H1 (cell line): ENCODE measurements around the gene PRSS36. TPM values are rescaled to one million over a fixed set of nuclear protein-coding genes. Genes with fewer than 3 reads are reported as not detected.

Experiments
- CTCF ChIA-PET: fragments of 300-600 bp; sonication (Branson Sonifier 250); formaldehyde crosslinking; loops from one replicate; lab custom pipeline; 2021; ENCODE audit not compliant: partially characterized antibody; lab: Charles Lee
- POLR2A ChIA-PET: fragments of 300-600 bp; sonication (Branson Sonifier 250); formaldehyde crosslinking; loops from one replicate; lab custom pipeline; 2021; ENCODE audit warnings: inconsistent platforms; ENCODE audit not compliant: partially characterized antibody; lab: Charles Lee
- DNase-seq, 2 experiments: peaks; one replicate each; pipeline versions ENCODE4 v3.0.0 to v3.0.0-alpha.2; 2010 to 2022; ENCODE audit warnings: low spot score in 2 of 2, low read depth in 1 of 2, mixed read lengths in 1 of 2
- FAIRE-seq: peaks from 2 replicates; lab custom pipeline; 2011; peaks lifted over from hg19 to GRCh38; lab: Jason Lieb, UNC
- H2AFZ ChIP-seq: 2 replicates; pipeline ENCODE4 v1.8.1; 2012; ENCODE audit warnings: low read length, inconsistent platforms
- H2AK5ac ChIP-seq: 2 replicates; pipeline ENCODE4 v1.6.1; 2013; ENCODE audit warnings: low read depth, low read length
- H2BK120ac ChIP-seq: replicated peaks from 2 replicates; pipeline ENCODE3; 2013; ENCODE audit warnings: low read depth, low read length, inconsistent platforms
- H2BK12ac ChIP-seq: 2 replicates; pipeline ENCODE4 v1.6.1; 2013; ENCODE audit warnings: low read depth, low read length
- H2BK15ac ChIP-seq: 2 replicates; pipeline ENCODE4 v1.6.1; 2013; ENCODE audit warnings: low read length
- H2BK20ac ChIP-seq: 2 replicates; pipeline ENCODE4 v1.6.1; 2013; ENCODE audit warnings: low read length
- H2BK5ac ChIP-seq: 2 replicates; pipeline ENCODE4 v1.6.1; 2013; ENCODE audit warnings: low read depth, low read length
- H3K14ac ChIP-seq: 2 replicates; pipeline ENCODE4 v1.6.1; 2013; ENCODE audit warnings: inconsistent platforms; ENCODE audit not compliant: insufficient read length
- H3K18ac ChIP-seq: 2 replicates; pipeline ENCODE4 v1.6.1; 2013; ENCODE audit warnings: low read length; ENCODE audit errors: extremely low read depth
- H3K23ac ChIP-seq: 2 replicates; pipeline ENCODE4 v1.6.1; 2013; ENCODE audit warnings: inconsistent platforms; ENCODE audit not compliant: insufficient read length
- H3K23me2 ChIP-seq: 2 replicates; pipeline ENCODE4 v1.6.1; 2013; ENCODE audit warnings: low read depth, low read length
- H3K27ac ChIP-seq: 2 replicates; pipeline ENCODE4 v1.6.1; 2011; ENCODE audit warnings: low read depth, low read length, inconsistent platforms
- H3K27me3 ChIP-seq, 4 experiments: replicated peaks in 1 of 4; 1 replicate in 1 of 4; 2 replicates in 3 of 4; pipeline versions ENCODE4 v1.6.1 to v1.8.1; 2011 to 2013; ENCODE audit warnings: low read length in 3 of 4, mild to moderate bottlenecking in 3 of 4, inconsistent platforms in 2 of 4, mixed read lengths in 2 of 4, moderate library complexity in 1 of 4; ENCODE audit not compliant: control insufficient read depth in 3 of 4, insufficient read depth in 3 of 4; ENCODE audit errors: extremely low read depth in 1 of 4
- H3K36me3 ChIP-seq, 4 experiments: 2 replicates each; pipeline versions ENCODE4 v1.6.1 to v1.8.1; 2011 to 2013; ENCODE audit warnings: mild to moderate bottlenecking in 4 of 4, low read length in 3 of 4, moderate library complexity in 2 of 4, control low read depth in 1 of 4, inconsistent platforms in 1 of 4; ENCODE audit not compliant: insufficient read depth in 4 of 4, control insufficient read depth in 2 of 4
- H3K4ac ChIP-seq: replicated peaks from 2 replicates; pipeline ENCODE3; 2013; ENCODE audit warnings: low read length, low read depth, mixed read lengths, inconsistent platforms; ENCODE audit not compliant: insufficient read length
- H3K4me1 ChIP-seq, 4 experiments: replicated peaks in 1 of 4; 1 replicate in 1 of 4; 2 replicates in 3 of 4; pipeline versions ENCODE4 v1.6.1 to v1.8.1; 2011 to 2013; ENCODE audit warnings: low read length in 3 of 4, inconsistent platforms in 2 of 4, mixed read lengths in 1 of 4; ENCODE audit not compliant: insufficient read depth in 4 of 4, control insufficient read depth in 3 of 4
- H3K4me2 ChIP-seq, 2 experiments: 2 replicates each; pipeline versions ENCODE4 v1.6.1 to v1.8.1; 2011 to 2013; ENCODE audit warnings: low read depth in 2 of 2, low read length in 2 of 2, control low read depth in 1 of 2, inconsistent platforms in 1 of 2, mild to moderate bottlenecking in 1 of 2; ENCODE audit not compliant: insufficient read depth in 1 of 2
- H3K4me3 ChIP-seq, 4 experiments: fragments of 200-600, 300-600 bp in 1 of 4; sonication (generic), shearing (Covaris generic), sonication (Bioruptor Twin) in 1 of 4; 2 replicates each; pipeline versions ENCODE4 v1.5.1 to v1.8.1; 2011 to 2016; ENCODE audit warnings: low read length in 4 of 4, low read depth in 3 of 4, control low read depth in 2 of 4, inconsistent platforms in 2 of 4, mild to moderate bottlenecking in 2 of 4, mixed read lengths in 1 of 4, moderate library complexity in 1 of 4; ENCODE audit not compliant: insufficient read depth in 2 of 4; ENCODE audit errors: extremely low read depth in 1 of 4
- H3K56ac ChIP-seq: replicated peaks from 2 replicates; pipeline ENCODE3; 2013; ENCODE audit warnings: low read depth, mild to moderate bottlenecking, mixed read lengths, low read length, inconsistent platforms; ENCODE audit not compliant: insufficient read length
- H3K79me1 ChIP-seq: 2 replicates; pipeline ENCODE4 v1.6.1; 2013; ENCODE audit warnings: low read depth, low read length, control low read depth
- H3K79me2 ChIP-seq, 2 experiments: 2 replicates each; pipeline versions ENCODE4 v1.6.1 to v1.8.1; 2012 to 2013; ENCODE audit warnings: low read length in 2 of 2, mild to moderate bottlenecking in 2 of 2, inconsistent platforms in 1 of 2; ENCODE audit not compliant: insufficient read depth in 2 of 2, control insufficient read depth in 1 of 2
- H3K9ac ChIP-seq, 4 experiments: replicated peaks in 1 of 4; 1 replicate in 1 of 4; 2 replicates in 3 of 4; pipeline versions ENCODE4 v1.6.1 to v1.8.1; 2011 to 2013; ENCODE audit warnings: low read depth in 3 of 4, low read length in 3 of 4, control low read depth in 2 of 4, mild to moderate bottlenecking in 2 of 4, moderate library complexity in 2 of 4, inconsistent platforms in 1 of 4; ENCODE audit errors: extremely low read depth in 1 of 4
- H3K9me3 ChIP-seq, 2 experiments: 2 replicates each; pipeline versions ENCODE4 v1.6.1 to v1.8.1; 2012 to 2013; ENCODE audit warnings: mild to moderate bottlenecking in 2 of 2, moderate library complexity in 2 of 2, control low read depth in 1 of 2, inconsistent platforms in 1 of 2, low read depth in 1 of 2, low read length in 1 of 2, mixed read lengths in 1 of 2; ENCODE audit not compliant: insufficient read depth in 2 of 2
- H4K20me1 ChIP-seq, 2 experiments: replicated peaks in 1 of 2; 2 replicates each; pipeline versions ENCODE3 to v1.8.1; 2011 to 2013; ENCODE audit warnings: inconsistent platforms in 2 of 2, low read length in 2 of 2, mild to moderate bottlenecking in 1 of 2; ENCODE audit not compliant: insufficient read depth in 2 of 2, control insufficient read depth in 1 of 2
- H4K5ac ChIP-seq: 2 replicates; pipeline ENCODE4 v1.6.1; 2013; ENCODE audit warnings: low read length, low read depth, mixed read lengths, inconsistent platforms; ENCODE audit not compliant: insufficient read length
- H4K8ac ChIP-seq: 2 replicates; pipeline ENCODE4 v1.8.0; 2013; ENCODE audit warnings: mild to moderate bottlenecking, moderate library complexity, low read length, inconsistent platforms; ENCODE audit not compliant: insufficient read depth; ENCODE audit errors: extremely low read depth
- H4K91ac ChIP-seq: replicated peaks from 2 replicates; pipeline ENCODE3; 2013; ENCODE audit warnings: low read length, mixed read lengths, inconsistent platforms; ENCODE audit not compliant: insufficient read length
- BACH1 ChIP-seq: IDR thresholded peaks from 2 replicates; pipeline ENCODE4 v1.6.1; 2012; ENCODE audit warnings: low read length, improper control_type of control experiment
- E2F6 ChIP-seq: IDR thresholded peaks from 2 replicates; pipeline ENCODE4 v1.6.1; 2012; ENCODE audit warnings: inconsistent platforms
- KDM4A ChIP-seq: IDR thresholded peaks from one replicate; pipeline ENCODE4 v1.7.1; 2012; ENCODE audit warnings: low read depth, mild to moderate bottlenecking, moderate library complexity, low read length, inconsistent platforms; ENCODE audit not compliant: severe bottlenecking
- POLR2AphosphoS5 ChIP-seq: IDR thresholded peaks from 2 replicates; pipeline ENCODE4 v1.6.1; 2011; ENCODE audit warnings: low read depth, low read length
- RBBP5 ChIP-seq: IDR thresholded peaks from 2 replicates; pipeline ENCODE4 v1.7.1; 2012; ENCODE audit warnings: low read depth, mild to moderate bottlenecking, inconsistent platforms, low read length, moderate library complexity, borderline replicate concordance
- SP2 ChIP-seq: IDR thresholded peaks from 2 replicates; pipeline ENCODE4 v1.6.1; 2012; ENCODE audit warnings: mild to moderate bottlenecking, low read length, inconsistent platforms
- WGBS, 2 experiments: shearing (Covaris generic) in 1 of 2; methylation state at CpG; one replicate each; pipeline versions ENCODE4 v1.1.6 to v1.1.7; 2013 to 2015; ENCODE audit warnings: low lambda C conversion rate in 2 of 2, mixed read lengths in 2 of 2, inconsistent platforms in 1 of 2, low coverage in 1 of 2, missing lambda C conversion rate in 1 of 2; ENCODE audit not compliant: insufficient replicate concordance in 2 of 2, insufficient coverage in 1 of 2, insufficient read length in 1 of 2; ENCODE audit errors: extremely low coverage in 1 of 2, missing lambda C conversion rate in 1 of 2; 5-methylcytosine and 5-hydroxymethylcytosine counted together
- polyA plus RNA-seq, 7 experiments: library from polyadenylated mRNA; depleted of rRNA in 3 of 7; stranded (reverse) in 5 of 7; unstranded in 2 of 7; fragments of >200 nt in 5 of 7; fragments of 200-250 nt in 2 of 7; gene quantifications; 1 replicate in 5 of 7; 2 replicates in 1 of 7; 4 replicates in 1 of 7; pipeline versions ENCODE4 v1.2.1 to v1.2.3, GENCODE V29; 2011 to 2013; ENCODE audit warnings: missing spikeins in 2 of 7, mixed read lengths in 2 of 7
- total RNA-seq: library from RNA; stranded (reverse); fragmentation: NEBNext Ultra II Directional; extraction: Animal tissue kit (Norgen Biotek cat#: 25700); gene quantifications from 2 replicates; pipeline ENCODE4 v1.2.1, GENCODE V29; 2021

Gene PRSS36
- total and polyA plus RNA-seq, 2 of the 8 experiments (the other 6 are each of a cell fraction or from before 2014, with no cell fraction given): 1.3 to 1.9 TPM

DNA sequence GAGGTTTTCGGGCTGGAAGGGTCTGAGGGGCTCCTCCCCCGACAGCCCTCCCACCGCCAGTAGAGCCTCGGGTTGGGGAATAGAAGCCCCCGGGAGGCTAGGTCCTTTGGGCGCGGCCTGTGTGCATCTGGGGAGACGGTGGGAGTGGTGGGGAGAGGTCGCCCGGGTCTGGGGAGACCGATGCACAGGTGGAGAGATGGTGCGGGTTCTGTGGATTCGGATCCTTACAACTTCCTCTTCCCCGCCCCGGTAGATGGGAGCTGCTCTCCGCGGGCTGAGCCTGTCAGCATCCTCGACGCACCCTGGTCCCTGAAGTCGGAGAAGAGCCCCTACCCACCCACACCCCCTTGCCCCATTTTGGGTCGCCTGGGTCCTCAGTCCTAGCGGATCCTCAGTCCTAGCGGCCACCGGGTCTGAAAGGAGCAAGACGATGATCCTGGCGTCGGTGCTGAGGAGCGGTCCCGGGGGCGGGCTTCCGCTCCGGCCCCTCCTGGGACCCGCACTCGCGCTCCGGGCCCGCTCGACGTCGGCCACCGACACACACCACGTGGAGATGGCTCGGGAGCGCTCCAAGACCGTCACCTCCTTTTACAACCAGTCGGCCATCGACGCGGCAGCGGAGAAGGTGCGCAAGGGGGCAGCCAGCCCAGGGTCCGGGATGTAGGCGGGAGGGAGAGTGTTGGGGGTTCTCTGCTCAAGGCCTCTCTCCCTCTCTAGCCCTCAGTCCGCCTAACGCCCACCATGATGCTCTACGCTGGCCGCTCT, 40.9 kb downstream of the PRSS36 start:
- CTCF ChIA-PET: interaction anchor here (1.0 to 3.1 kb wide), 4 partner anchors 8 to 33 kb away, joined by 3 to 8 read pairs (median 3); partner anchors contain the start of gene KAT8
- H3K27ac ChIP-seq: no peak overlapping the region

More for the DNA sequence above, 40.9 kb downstream of the PRSS36 start:
- H3K36me3 ChIP-seq: peaks cover 2 to 18% (median 12%) of the 10 kb centered on the region in 4 experiments; a peak in 5 of 8 replicates
- no peak overlapping the region for H2BK5ac ChIP-seq
- H3K79me1 ChIP-seq: no peaks in the 10 kb centered on the region; the same call in 1 of the 2 replicates
- H3K9me3 ChIP-seq: no peaks in the 10 kb centered on the region
- H3K4me3 ChIP-seq: peak overlapping the region; percentile 61 to 87 (median 70)
- no peak overlapping the region for H4K5ac ChIP-seq
- H3K4me2 ChIP-seq: peak overlapping the region; percentile 60 to 77
- peaks cover 0 to 5% (median 2%) of the 10 kb centered on the region in 4 experiments; a peak in 1 of 7 replicates for H3K4me1 ChIP-seq
- H2AK5ac ChIP-seq: no peak overlapping the region
- no peak overlapping the region for H3K56ac ChIP-seq
- no peak overlapping the region for H3K14ac ChIP-seq
- no peak overlapping the region; the same call in 1 of the 2 replicates for H3K18ac ChIP-seq
- FAIRE-seq: no peak
- H2BK20ac ChIP-seq: no peak overlapping the region
- DNase-seq: no peak
- no peak for TF ChIP-seq POLR2AphosphoS5
- TF ChIP-seq E2F6: peak; percentile 50; the same call in 1 of the 2 replicates
- no peak for TF ChIP-seq RBBP5
- TF ChIP-seq KDM4A: peak; percentile 54
- no peak for TF ChIP-seq BACH1
- no peak for TF ChIP-seq SP2
- 49% methylated on average over 53 of the region's 57 CpGs; no CpG with 5 or more reads in 1 of the 2 experiments for WGBS, 2 experiments
- no peaks in the 10 kb centered on the region for H3K79me2 ChIP-seq
- H3K9ac ChIP-seq: no peak overlapping the region
- H4K8ac ChIP-seq: peak overlapping the region; percentile 28
- H3K23me2 ChIP-seq: peaks cover 8% of the 10 kb centered on the region
- H2BK120ac ChIP-seq: no peak overlapping the region
- no peak overlapping the region for H3K23ac ChIP-seq
- no peaks in the 10 kb centered on the region for H4K20me1 ChIP-seq
- H2AFZ ChIP-seq: no peak overlapping the region
- no peak overlapping the region for H3K4ac ChIP-seq
- POLR2A ChIA-PET: interaction anchor here (1.1 to 29.9 kb wide), 5 partner anchors 8 to 71 kb away, joined by 3 to 713 read pairs (median 3); partner anchors contain the start of genes FUS, KAT8, PRSS36 and PRSS8
- no peak overlapping the region for H4K91ac ChIP-seq
- no peak overlapping the region for H2BK15ac ChIP-seq
- no peaks in the 10 kb centered on the region for H3K27me3 ChIP-seq
- H2BK12ac ChIP-seq: 0 out of 2 replicates have a peak overlapping the region, but pooled peaks have one; percentile 23
